Muscle of leg (tissue), 11 donors: Measurements from ENCODE around the gene NUDT8. TPM values are rescaled to one million over a fixed set of nuclear protein-coding genes. Genes with fewer than 3 reads are reported as not detected.
A peak's percentile ranks its signal among the peaks of the same experiment; 100 is the strongest.

Source experiments
- DNase-seq: peaks from one replicate; pipeline ENCODE4 v3.0.0; 2013
- H3K27ac ChIP-seq: one replicate; pipeline ENCODE4 v1.5.1; 2013; ENCODE audit warnings: mild to moderate bottlenecking, low read length, control low read depth
- H3K27me3 ChIP-seq: one replicate; pipeline ENCODE4 v1.6.1; 2013; ENCODE audit warnings: low read length; ENCODE audit not compliant: control insufficient read depth, insufficient read depth
- H3K36me3 ChIP-seq: one replicate; pipeline ENCODE4 v1.6.1; 2013; ENCODE audit warnings: low read length; ENCODE audit not compliant: control insufficient read depth, insufficient read depth
- H3K4me1 ChIP-seq: one replicate; pipeline ENCODE4 v1.6.1; 2013; ENCODE audit warnings: low read length; ENCODE audit not compliant: control insufficient read depth, insufficient read depth
- H3K4me3 ChIP-seq: one replicate; pipeline ENCODE4 v1.5.1; 2013; ENCODE audit warnings: low read length, control low read depth
- H3K9me3 ChIP-seq: replicated peaks from 2 replicates; pipeline ENCODE4 v1.6.1; 2013; ENCODE audit warnings: low read depth, low read length; ENCODE audit not compliant: control insufficient read depth
- WGBS: methylation state at CpG from one replicate; pipeline ENCODE4 v1.1.5; 2013; ENCODE audit warnings: missing lambda C conversion rate; ENCODE audit not compliant: insufficient coverage; 5-methylcytosine and 5-hydroxymethylcytosine counted together
- polyA plus RNA-seq, 8 donors: library from polyadenylated mRNA; unstranded; fragments of 120-200 nt; gene quantifications; one replicate each; pipeline versions ENCODE4 v1.2.1 to v1.2.3, GENCODE V29; 2013; ENCODE audit warnings: inconsistent platforms in 1 of 8, low replicate concordance in 1 of 8; ENCODE audit not compliant: insufficient read length in 8 of 8, insufficient read depth in 1 of 8
- total RNA-seq: library from RNA; stranded (reverse); fragments of 120-200 nt; gene quantifications from one replicate; pipeline ENCODE4 v1.2.4, GENCODE V29; 2013

NUDT8 gene
- total and polyA plus RNA-seq, 9 donors, result 3.4 to 5.8 (median 4.2) TPM

DNA sequence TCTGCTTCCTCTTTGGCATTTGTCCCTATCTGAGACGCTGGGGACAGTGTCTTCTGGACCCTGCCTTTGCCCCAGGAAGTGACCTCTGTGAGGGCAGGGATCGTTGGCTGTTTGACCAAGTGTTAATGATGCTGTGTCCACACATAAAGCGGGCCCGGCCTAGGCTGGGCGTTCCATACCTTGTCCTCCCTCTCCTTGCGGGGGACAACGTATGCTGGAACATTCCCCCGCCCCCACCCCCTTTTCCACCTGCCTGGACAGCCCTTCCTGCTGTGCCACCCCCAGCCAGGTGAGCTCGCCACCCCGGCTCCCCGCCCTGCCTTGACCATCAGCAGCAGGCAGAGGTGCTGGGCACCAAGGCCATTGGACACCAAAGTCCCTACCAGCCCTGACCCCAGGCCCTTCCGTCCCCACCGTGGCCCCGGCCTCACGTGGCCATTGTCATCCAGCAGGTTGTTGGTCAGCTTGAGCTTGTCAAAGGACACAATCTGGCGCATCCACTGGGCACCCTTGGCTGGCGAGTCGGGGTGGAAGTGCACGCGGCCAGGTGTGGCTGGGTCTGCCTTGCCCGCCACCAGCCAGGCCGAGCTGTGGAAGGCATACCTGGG, 4.1 kb upstream of the NUDT8 start:
- no peaks in the 10 kb centered on the region for H3K9me3 ChIP-seq
- peaks cover 2% of the 10 kb centered on the region for H3K27me3 ChIP-seq
- WGBS, result 91% methylated on average over 20 of the region's 22 CpGs
- no peaks in the 10 kb centered on the region for H3K36me3 ChIP-seq
- H3K4me3 ChIP-seq, result no peak overlapping the region
- peaks cover 14% of the 10 kb centered on the region for H3K4me1 ChIP-seq
- H3K27ac ChIP-seq, result no peak overlapping the region
- DNase-seq, result no peak

DNA sequence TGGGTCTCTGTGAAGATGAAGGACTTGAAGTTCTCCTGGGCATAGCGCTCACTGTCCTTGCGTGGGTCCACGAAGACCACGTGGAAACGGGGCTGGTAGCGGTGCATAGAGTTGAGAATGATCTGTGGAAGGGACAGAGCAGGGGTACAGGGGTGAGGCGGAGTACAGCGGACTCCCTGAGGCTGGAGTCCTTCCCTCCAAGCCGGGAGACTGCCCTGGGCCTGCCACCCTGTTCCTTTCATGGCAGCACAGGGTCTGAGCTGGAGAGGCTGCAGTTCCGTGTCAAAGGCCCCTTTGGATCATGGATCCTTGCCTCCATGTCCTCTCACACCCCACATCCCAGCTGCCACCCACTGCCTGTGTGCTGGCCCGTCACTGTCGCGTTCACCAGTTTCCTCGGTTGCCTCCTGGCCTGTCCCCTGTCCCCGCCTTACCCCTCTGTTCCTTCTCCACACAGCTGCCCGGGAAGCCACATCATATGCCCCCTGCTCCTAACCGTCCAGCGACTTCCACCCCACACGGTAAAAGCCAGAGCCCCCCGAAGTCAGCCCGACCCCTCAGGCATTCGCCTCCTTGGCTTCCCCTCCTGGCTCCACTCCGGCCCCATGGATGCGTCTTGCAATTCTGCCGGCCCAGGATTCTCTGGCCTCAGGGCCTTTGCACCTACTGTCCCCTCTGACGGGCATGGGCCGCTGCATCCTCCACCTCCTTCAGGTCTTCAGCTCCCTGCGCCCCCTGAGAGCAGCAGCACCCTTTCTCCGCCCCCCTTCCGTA, 3.4 kb upstream of the NUDT8 start:
- no peaks in the 10 kb centered on the region for H3K9me3 ChIP-seq
- DNase-seq, result no peak
- peaks cover 14% of the 10 kb centered on the region for H3K4me1 ChIP-seq
- H3K36me3 ChIP-seq, result no peaks in the 10 kb centered on the region
- 90% methylated on average over 30 of the region's 30 CpGs for WGBS
- H3K27me3 ChIP-seq, result peaks cover 2% of the 10 kb centered on the region
- no peak overlapping the region for H3K4me3 ChIP-seq
- H3K27ac ChIP-seq, result no peak overlapping the region

DNA sequence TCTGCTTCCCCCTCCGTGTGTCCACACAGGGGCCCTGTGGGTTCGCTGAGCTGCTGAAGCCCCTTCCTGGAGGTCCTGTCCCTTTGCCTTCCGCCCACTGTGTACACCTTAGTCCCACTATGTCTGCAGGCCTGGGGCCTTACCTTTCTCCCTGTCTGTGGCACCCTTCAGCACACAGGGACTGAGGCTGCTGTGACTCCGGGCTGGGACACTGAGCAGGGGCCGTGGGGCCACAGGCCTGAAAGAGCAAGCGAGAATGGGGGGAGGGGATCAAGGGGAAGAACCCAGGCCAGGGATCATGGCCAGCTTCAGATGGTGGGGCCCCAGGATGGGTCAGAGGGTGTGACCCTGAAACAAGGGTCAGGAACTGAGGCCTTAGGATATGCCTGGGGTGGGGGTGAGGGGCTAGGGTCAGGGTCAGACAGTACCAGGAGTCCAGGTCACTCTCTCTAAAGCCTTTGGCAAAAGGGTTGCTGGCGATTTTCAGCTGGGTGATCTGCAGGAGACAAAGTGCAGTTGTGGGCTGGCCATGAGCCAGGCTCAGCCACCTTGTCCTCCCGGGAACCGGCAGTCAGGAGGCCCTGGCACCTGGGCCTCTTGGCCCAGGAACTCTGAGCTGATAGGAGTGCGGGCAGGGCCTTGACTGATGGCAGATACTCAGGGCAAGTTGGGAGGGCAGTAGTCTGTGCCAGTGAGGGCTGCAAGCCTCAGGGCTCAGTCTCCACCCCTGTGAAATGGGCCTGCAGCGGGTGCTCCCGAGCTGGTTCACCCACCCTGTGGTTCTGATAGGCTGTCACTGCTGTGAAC, 2.6 kb upstream of the NUDT8 start:
- H3K4me1 ChIP-seq, result peaks cover 14% of the 10 kb centered on the region
- no peaks in the 10 kb centered on the region for H3K36me3 ChIP-seq
- no peak overlapping the region for H3K4me3 ChIP-seq
- WGBS, result 75% methylated on average over 11 of the region's 12 CpGs
- H3K27ac ChIP-seq, result no peak overlapping the region
- H3K27me3 ChIP-seq, result peaks cover 2% of the 10 kb centered on the region
- no peak for DNase-seq
- H3K9me3 ChIP-seq, result no peaks in the 10 kb centered on the region

DNA sequence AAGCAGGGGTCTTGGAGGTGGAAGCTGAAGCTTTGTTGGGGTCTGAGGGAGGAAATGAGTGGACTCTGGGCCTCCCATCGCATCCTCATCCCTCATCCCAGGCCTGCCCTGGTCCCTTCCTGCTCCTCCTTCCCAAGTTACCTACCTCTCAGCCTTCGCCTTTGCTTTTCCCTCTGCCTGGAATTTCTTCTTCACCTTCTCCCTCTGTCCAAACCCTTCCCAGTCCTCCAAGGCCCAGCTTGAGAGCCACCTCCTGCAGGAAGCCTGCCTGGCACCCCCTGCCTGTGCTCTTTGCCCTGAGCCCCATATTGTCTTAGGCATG, 2.1 kb upstream of the NUDT8 start:
- Histone ChIP-seq H3K27ac (no peak overlapping the region), H3K9me3 (no peaks in the 10 kb centered on the region), H3K4me3 (no peak overlapping the region), H3K4me1 (peaks cover 14% of the 10 kb centered on the region), H3K36me3 (no peaks in the 10 kb centered on the region), H3K27me3 (peaks cover 2% of the 10 kb centered on the region)
- 83% methylated on average over 2 of the region's 2 CpGs for WGBS
- no peak for DNase-seq

DNA sequence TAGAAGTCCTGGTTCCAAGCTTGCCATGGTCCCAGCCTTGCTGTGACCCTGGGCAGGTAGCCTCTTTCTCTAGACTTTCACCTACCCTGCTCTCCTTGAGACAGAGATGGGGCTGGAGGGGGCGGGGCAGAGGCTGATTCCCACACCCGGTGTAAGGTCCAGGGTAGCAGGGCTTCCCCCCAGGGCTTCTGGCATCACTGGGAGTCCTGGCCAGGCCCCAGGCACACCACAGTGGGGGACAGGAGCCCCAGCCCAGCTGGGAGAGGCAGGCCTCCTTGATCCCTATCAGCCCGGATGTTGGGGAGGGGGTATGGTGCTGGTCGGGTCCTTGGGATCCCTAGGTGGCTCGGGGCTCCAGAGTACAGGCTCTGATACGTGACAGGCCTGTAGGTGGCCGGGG, 1.7 kb upstream of the NUDT8 start:
- 80% methylated on average over 4 of the region's 7 CpGs for WGBS
- Histone ChIP-seq H3K36me3 (no peaks in the 10 kb centered on the region), H3K27ac (no peak overlapping the region), H3K27me3 (peaks cover 2% of the 10 kb centered on the region), H3K4me1 (peaks cover 14% of the 10 kb centered on the region), H3K4me3 (no peak overlapping the region), H3K9me3 (no peaks in the 10 kb centered on the region)
- no peak for DNase-seq

DNA sequence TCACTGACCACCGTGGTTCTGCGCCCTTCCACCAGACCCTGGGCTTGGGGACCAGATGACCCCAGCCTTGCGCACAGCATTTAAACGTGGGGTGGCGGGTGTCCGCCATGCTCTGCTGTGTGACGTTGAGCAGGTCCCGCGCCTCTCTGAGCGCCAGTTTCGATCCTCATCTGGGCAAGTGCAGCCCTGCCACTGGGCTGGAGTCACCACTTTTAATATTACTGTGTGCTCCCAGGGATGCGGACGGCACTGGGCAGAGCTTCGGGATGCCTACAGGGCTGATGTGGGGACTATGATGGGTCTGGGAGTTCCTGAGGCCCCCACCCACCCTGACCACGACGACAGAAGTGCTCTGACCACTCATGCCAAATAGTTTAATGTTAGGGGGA, 1.2 kb upstream of the NUDT8 start:
- no peaks in the 10 kb centered on the region for H3K9me3 ChIP-seq
- 52% methylated on average over 9 of the region's 16 CpGs for WGBS
- H3K27me3 ChIP-seq, result peaks cover 2% of the 10 kb centered on the region
- peak overlapping the region; percentile 92 for H3K27ac ChIP-seq
- no peak for DNase-seq
- H3K4me1 ChIP-seq, result peaks cover 14% of the 10 kb centered on the region
- no peaks in the 10 kb centered on the region for H3K36me3 ChIP-seq
- H3K4me3 ChIP-seq, result peak overlapping the region; percentile 90

DNA sequence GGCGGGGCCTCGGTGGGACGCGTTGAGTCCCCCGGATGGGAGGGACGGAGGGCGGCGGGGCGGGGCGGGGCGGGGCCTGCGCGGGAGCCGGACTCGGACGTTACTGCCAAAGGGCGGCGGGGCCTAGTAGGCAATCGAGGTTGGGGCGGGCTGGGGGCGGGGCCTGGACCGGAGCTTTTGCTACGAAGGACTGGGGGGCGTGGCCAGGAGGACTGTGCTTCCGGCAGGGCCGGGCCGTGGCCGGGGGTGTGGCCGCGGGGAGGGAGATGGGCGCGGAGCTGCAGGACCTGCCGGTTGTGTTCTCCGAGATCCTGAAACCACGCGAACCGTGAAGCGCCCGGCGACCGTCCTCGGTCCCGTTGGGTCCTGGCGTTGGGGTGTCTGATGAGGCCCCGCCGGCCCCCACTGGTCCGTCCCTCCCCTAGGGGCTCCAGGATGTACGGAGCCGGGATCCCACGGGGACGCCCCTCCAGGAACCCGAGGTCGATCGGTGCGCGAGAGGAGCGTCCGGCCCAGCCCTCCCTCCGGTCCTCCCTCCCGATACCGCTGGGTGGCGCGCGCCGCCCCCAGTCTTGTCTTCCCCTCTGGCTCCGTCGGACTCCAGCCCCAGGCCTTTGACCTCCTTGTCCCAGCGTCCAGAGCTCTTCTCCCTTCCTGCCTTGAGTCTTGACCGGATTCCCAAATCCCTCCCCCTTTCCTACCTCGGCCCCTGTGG, 648 bp upstream of the NUDT8 start:
- Histone ChIP-seq H3K4me3 (peak overlapping the region; percentile 90), H3K27ac (peak overlapping the region; percentile 92), H3K4me1 (peaks cover 14% of the 10 kb centered on the region), H3K36me3 (no peaks in the 10 kb centered on the region), H3K27me3 (peaks cover 2% of the 10 kb centered on the region), H3K9me3 (no peaks in the 10 kb centered on the region)
- under 1% methylated on average over 60 of the region's 70 CpGs for WGBS
- peak; percentile 99 for DNase-seq

DNA sequence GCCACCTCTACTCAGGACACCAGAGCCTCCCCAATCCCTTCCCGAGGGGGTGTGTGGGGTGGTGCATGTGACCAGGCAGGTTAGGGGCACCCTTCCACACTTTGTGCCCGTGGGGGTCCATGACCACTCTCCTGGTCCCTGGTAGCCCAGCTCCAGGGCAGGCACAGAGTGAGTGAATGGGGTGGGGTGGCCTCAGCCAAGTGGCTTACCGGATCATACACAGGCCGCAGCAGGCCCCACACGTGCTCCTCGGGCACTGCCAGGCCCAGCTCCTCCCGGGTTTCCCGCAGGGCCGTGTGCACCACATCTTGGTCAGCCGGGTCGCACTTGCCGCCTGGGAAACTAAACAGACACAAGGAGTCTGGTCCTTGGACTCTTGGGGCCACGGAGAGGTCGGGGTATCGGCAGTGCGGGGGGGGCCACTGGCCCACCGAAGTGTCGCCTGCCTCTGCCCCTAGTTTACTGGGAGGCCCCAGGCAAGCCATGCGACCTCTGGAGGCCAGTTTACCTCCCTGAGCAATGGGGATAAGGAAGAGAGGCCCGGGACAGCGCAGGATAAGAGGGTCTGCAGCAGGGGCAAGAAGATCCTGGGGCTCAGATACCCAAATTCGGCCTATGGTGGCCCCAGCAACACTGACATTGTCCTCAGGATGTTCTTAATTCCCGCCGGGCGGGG, 889 bp downstream of the NUDT8 start:
- WGBS, result 55% methylated on average over 24 of the region's 25 CpGs
- Histone ChIP-seq H3K9me3 (no peaks in the 10 kb centered on the region), H3K27ac (no peak overlapping the region)

DNA sequence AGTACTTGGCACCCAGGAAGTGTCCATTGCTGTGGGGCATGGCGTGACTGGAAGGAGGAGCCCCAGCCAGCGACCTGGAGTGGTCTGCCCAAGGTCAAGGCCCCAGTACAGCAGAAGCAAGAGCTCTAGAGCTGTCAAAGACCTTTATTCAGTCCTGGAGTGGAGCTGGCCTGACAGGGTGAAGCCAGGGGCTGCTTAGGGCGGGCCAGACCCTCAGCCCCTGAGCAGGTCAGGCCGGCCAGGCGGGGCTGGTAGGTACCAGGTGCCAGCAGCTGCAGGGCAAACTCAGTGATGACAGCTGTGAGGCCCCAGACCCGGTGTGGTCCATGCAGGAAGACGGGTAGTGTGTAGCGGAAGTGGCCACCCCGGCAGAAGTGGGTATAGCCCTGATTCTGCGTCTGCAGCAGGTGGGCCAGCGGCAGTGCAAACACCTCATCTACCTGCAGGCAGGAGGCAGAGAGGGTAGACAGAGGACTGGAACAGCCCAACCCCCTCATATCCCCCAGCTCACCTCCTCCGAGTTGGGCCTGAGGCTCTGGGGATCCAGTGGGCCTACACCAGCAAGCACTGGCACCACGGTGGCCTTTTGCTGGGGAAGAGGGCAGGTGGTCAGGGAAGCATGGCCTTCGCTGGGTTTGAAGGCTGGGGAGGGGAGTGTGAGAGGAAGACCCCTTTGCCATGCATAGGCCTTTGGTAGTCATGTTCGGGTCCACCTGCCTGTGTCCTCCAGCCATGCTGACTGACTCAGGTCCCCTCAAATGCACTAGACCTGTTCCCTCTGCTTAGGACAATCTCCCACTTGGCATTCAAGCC, 1.7 kb downstream of the NUDT8 start:
- Histone ChIP-seq H3K27me3 (no peaks in the 10 kb centered on the region), H3K36me3 (no peaks in the 10 kb centered on the region), H3K4me1 (peaks cover 14% of the 10 kb centered on the region), H3K9me3 (no peaks in the 10 kb centered on the region), H3K4me3 (no peak overlapping the region), H3K27ac (no peak overlapping the region)
- DNase-seq, result no peak
- 84% methylated on average over 11 of the region's 15 CpGs for WGBS

More for the DNA sequence above, 889 bp downstream of the NUDT8 start:
- Histone ChIP-seq H3K4me3 (peak overlapping the region; percentile 52), H3K4me1 (peaks cover 14% of the 10 kb centered on the region), H3K36me3 (no peaks in the 10 kb centered on the region), H3K27me3 (no peaks in the 10 kb centered on the region)
- no peak for DNase-seq
